Liver (tissue), 9 donors: ENCODE measurements around the gene BIN1. TPM values are rescaled to one million over a fixed set of nuclear protein-coding genes. Genes with fewer than 3 reads are reported as not detected.

ENCODE experiments used
- DNase-seq: peaks from one replicate; pipeline ENCODE4 v3.0.0-alpha.2; 2017; ENCODE audit warnings: low spot score
- H3K27ac ChIP-seq, 2 donors: one replicate each; pipeline ENCODE4 v1.7.0; 2013; ENCODE audit warnings: inconsistent platforms in 2 of 2, low read length in 2 of 2, control low read depth in 1 of 2, low read depth in 1 of 2, mild to moderate bottlenecking in 1 of 2
- H3K27me3 ChIP-seq, 4 donors: one replicate each; pipeline versions ENCODE4 v1.6.1 to v1.7.0; 2013; ENCODE audit warnings: low read length in 3 of 4, inconsistent platforms in 1 of 4, mild to moderate bottlenecking in 1 of 4, moderate library complexity in 1 of 4; ENCODE audit not compliant: control insufficient read depth in 4 of 4, insufficient read depth in 4 of 4
- H3K36me3 ChIP-seq, 4 donors: one replicate each; pipeline versions ENCODE4 v1.6.1 to v1.7.0; 2013; ENCODE audit warnings: low read length in 3 of 4, mild to moderate bottlenecking in 3 of 4, low read depth in 1 of 4, moderate library complexity in 1 of 4; ENCODE audit not compliant: control insufficient read depth in 4 of 4, insufficient read depth in 3 of 4
- H3K4me1 ChIP-seq, 4 donors: one replicate each; pipeline versions ENCODE4 v1.6.1 to v1.7.0; 2013; ENCODE audit warnings: low read length in 3 of 4, mild to moderate bottlenecking in 3 of 4, moderate library complexity in 1 of 4; ENCODE audit not compliant: control insufficient read depth in 4 of 4, insufficient read depth in 4 of 4
- H3K4me3 ChIP-seq, 3 donors: one replicate each; pipeline versions ENCODE4 v1.6.1 to v1.7.0; 2013; ENCODE audit warnings: low read length in 3 of 3, control low read depth in 1 of 3, low read depth in 1 of 3, mild to moderate bottlenecking in 1 of 3
- H3K9ac ChIP-seq, 2 donors: one replicate each; pipeline ENCODE4 v1.7.0; 2013; ENCODE audit warnings: low read length in 2 of 2, mild to moderate bottlenecking in 2 of 2, moderate library complexity in 2 of 2, control low read depth in 1 of 2, low read depth in 1 of 2
- H3K9me3 ChIP-seq, 4 donors: one replicate each; pipeline versions ENCODE4 v1.6.1 to v1.7.0; 2013; ENCODE audit warnings: low read length in 3 of 4; ENCODE audit not compliant: control insufficient read depth in 4 of 4
- ATF3 ChIP-seq: IDR thresholded peaks from 2 replicates; pipeline ENCODE4 v1.6.1; 2016; ENCODE audit warnings: antibody characterized with exemption
- CTCF ChIP-seq: fragments of 150-350 bp; IDR thresholded peaks from 2 replicates; pipeline ENCODE4 v1.5.1; 2017; ENCODE audit warnings: improper control_type of control experiment, low read depth, low read length; ENCODE audit not compliant: missing input control
- EGR1 ChIP-seq, 2 donors: IDR thresholded peaks; 2 replicates each; pipeline ENCODE4 v1.6.1; 2016 to 2018; ENCODE audit warnings: antibody characterized with exemption in 2 of 2, low read depth in 2 of 2
- FOXA1 ChIP-seq: IDR thresholded peaks from 2 replicates; pipeline ENCODE4 v1.6.1; 2016; ENCODE audit warnings: antibody characterized with exemption
- FOXA2 ChIP-seq: IDR thresholded peaks from 2 replicates; pipeline ENCODE4 v1.6.1; 2016; ENCODE audit warnings: antibody characterized with exemption
- GABPA ChIP-seq, 2 donors: IDR thresholded peaks in 1 of 2; conservative IDR thresholded peaks in 1 of 2; 2 replicates each; pipeline ENCODE4 v1.6.1; 2016; ENCODE audit warnings: antibody characterized with exemption in 2 of 2, mild to moderate bottlenecking in 1 of 2, moderate library complexity in 1 of 2
- HNF4G ChIP-seq: IDR thresholded peaks from 2 replicates; pipeline ENCODE4 v1.6.1; 2016; ENCODE audit warnings: antibody characterized with exemption
- JUND ChIP-seq, 2 donors: IDR thresholded peaks; 2 replicates each; pipeline ENCODE4 v1.6.1; 2016; ENCODE audit warnings: antibody characterized with exemption in 2 of 2
- NR2F2 ChIP-seq: IDR thresholded peaks from 2 replicates; pipeline ENCODE4 v1.6.1; 2016; ENCODE audit warnings: antibody characterized with exemption
- RXRA ChIP-seq, 2 donors: IDR thresholded peaks; 2 replicates each; pipeline ENCODE4 v1.6.1; 2017 to 2018; ENCODE audit warnings: antibody characterized with exemption in 2 of 2, mild to moderate bottlenecking in 1 of 2
- SP1 ChIP-seq: IDR thresholded peaks from 2 replicates; pipeline ENCODE4 v1.6.1; 2018; ENCODE audit warnings: antibody characterized with exemption, mild to moderate bottlenecking
- TAF1 ChIP-seq: conservative IDR thresholded peaks from 2 replicates; pipeline ENCODE4 v1.6.1; 2016; ENCODE audit warnings: antibody characterized with exemption, mild to moderate bottlenecking
- YY1 ChIP-seq: IDR thresholded peaks from 2 replicates; pipeline ENCODE4 v1.6.1; 2016; ENCODE audit warnings: antibody characterized with exemption, mild to moderate bottlenecking
- WGBS: extraction: QIAGEN DNeasy Blood & Tissue Kit; methylation state at CpG from one replicate; pipeline ENCODE4 v1.1.7; 2013; 5-methylcytosine and 5-hydroxymethylcytosine counted together
- polyA plus RNA-seq, 2 donors: library from polyadenylated mRNA; stranded (reverse) in 1 of 2; unstranded in 1 of 2; fragments of 200-250 nt in 1 of 2; fragments of >200 nt in 1 of 2; fragmentation: Nextera tagmentation in 1 of 2; extraction: Ambion mirVana in 1 of 2; gene quantifications; one replicate each; pipeline versions ENCODE4 v1.2.1 to v1.2.3, GENCODE V29; 2013 to 2015
- total RNA-seq, 2 donors: library from RNA; depleted of rRNA; stranded (reverse); fragments of >200 nt; gene quantifications; one replicate each; pipeline ENCODE4 v1.2.3, GENCODE V29; 2014
- TF ChIP-seq, protein P1 (sequence below): IDR thresholded peaks from 2 replicates; pipeline ENCODE4 v1.6.1; 2016; ENCODE audit warnings: antibody characterized with exemption, mild to moderate bottlenecking
- TF ChIP-seq, protein P2 (sequence below): IDR thresholded peaks from 2 replicates; pipeline ENCODE4 v1.6.1; 2016; ENCODE audit warnings: antibody characterized with exemption
- donor health status: healthy.
- donor health status: healthy.
- donor health status: healthy.
- donor health status: healthy.
- donor health status: healthy.

Gene BIN1
- total and polyA plus RNA-seq, 4 donors = 13.3 to 21.5 (median 15.0) TPM

GRCh38 chr2:127097841-127098651 lies 8.9 kb downstream of the BIN1 start (continued):
- TF ChIP-seq, protein P1, sequence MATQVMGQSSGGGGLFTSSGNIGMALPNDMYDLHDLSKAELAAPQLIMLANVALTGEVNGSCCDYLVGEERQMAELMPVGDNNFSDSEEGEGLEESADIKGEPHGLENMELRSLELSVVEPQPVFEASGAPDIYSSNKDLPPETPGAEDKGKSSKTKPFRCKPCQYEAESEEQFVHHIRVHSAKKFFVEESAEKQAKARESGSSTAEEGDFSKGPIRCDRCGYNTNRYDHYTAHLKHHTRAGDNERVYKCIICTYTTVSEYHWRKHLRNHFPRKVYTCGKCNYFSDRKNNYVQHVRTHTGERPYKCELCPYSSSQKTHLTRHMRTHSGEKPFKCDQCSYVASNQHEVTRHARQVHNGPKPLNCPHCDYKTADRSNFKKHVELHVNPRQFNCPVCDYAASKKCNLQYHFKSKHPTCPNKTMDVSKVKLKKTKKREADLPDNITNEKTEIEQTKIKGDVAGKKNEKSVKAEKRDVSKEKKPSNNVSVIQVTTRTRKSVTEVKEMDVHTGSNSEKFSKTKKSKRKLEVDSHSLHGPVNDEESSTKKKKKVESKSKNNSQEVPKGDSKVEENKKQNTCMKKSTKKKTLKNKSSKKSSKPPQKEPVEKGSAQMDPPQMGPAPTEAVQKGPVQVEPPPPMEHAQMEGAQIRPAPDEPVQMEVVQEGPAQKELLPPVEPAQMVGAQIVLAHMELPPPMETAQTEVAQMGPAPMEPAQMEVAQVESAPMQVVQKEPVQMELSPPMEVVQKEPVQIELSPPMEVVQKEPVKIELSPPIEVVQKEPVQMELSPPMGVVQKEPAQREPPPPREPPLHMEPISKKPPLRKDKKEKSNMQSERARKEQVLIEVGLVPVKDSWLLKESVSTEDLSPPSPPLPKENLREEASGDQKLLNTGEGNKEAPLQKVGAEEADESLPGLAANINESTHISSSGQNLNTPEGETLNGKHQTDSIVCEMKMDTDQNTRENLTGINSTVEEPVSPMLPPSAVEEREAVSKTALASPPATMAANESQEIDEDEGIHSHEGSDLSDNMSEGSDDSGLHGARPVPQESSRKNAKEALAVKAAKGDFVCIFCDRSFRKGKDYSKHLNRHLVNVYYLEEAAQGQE = no peak
- TF ChIP-seq ATF3 (no peak), NR2F2 (no peak), EGR1 (IDR thresholded peaks at IDR 0.05; ENCODE audit: low read depth in 2 of 2) (no peak), FOXA1 (no peak), GABPA (IDR thresholded peaks at IDR 0.05 in 1 of 2, conservative IDR thresholded peaks at IDR 0.05 in 1 of 2) (no peak), TAF1 (no peak), HNF4G (no peak), JUND (IDR thresholded peaks at IDR 0.05) (no peak)

GRCh38 chr2:127097471-127097765 lies 9.5 kb downstream of the BIN1 start:
- Histone ChIP-seq H3K36me3 (no peaks in the 10 kb centered on the region), H3K27me3 (no peaks in the 10 kb centered on the region), H3K27ac (no peak overlapping the region), H3K9me3 (no peaks in the 10 kb centered on the region), H3K4me1 (peaks cover 6 to 35% (median 23%) of the 10 kb centered on the region in 4 donors), H3K4me3 (no peak overlapping the region), H3K9ac (no peak overlapping the region)
- no peak for TF ChIP-seq FOXA2
- TF ChIP-seq, protein P2, sequence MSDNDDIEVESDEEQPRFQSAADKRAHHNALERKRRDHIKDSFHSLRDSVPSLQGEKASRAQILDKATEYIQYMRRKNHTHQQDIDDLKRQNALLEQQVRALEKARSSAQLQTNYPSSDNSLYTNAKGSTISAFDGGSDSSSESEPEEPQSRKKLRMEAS = no peak
- TF ChIP-seq JUND (IDR thresholded peaks at IDR 0.05) = no peak
- TF ChIP-seq, protein P1 = no peak
- TF ChIP-seq ATF3 = no peak
- TF ChIP-seq YY1 = no peak
- TF ChIP-seq RXRA (IDR thresholded peaks at IDR 0.05) = no peak
- TF ChIP-seq TAF1 = no peak
- no peak for TF ChIP-seq FOXA1
- no peak for TF ChIP-seq EGR1 (IDR thresholded peaks at IDR 0.05; ENCODE audit: low read depth in 2 of 2)
- no peak for TF ChIP-seq CTCF
- TF ChIP-seq NR2F2 = no peak
- no peak for TF ChIP-seq SP1
- no peak for TF ChIP-seq HNF4G
- WGBS = 84% methylated on average over 3 of the region's 3 CpGs
- no peak for DNase-seq
